Chondrocyte (in vitro differentiated cells): ENCODE results near the gene UBE2F. TPM values are rescaled to one million over a fixed set of nuclear protein-coding genes. Genes with fewer than 3 reads are reported as not detected.

Source experiments
- DNase-seq: peaks from one replicate; pipeline ENCODE4 v3.0.0; 2021; ENCODE audit warnings: mixed read lengths, low spot score
- H3K27ac Mint-ChIP-seq: one replicate; pipeline ENCODE4 v1.8.0; 2021; ENCODE audit warnings: mild to moderate bottlenecking, moderate library complexity, mixed read lengths; ENCODE audit not compliant: unreplicated experiment
- H3K27me3 Mint-ChIP-seq: 2 replicates; pipeline ENCODE4 v1.8.0; 2021; ENCODE audit warnings: low read depth, mixed read lengths
- H3K36me3 Mint-ChIP-seq: 2 replicates; pipeline ENCODE4 v1.8.0; 2021; ENCODE audit warnings: low read depth, mixed read lengths
- H3K4me1 Mint-ChIP-seq: 2 replicates; pipeline ENCODE4 v1.8.0; 2021; ENCODE audit warnings: low read depth, mild to moderate bottlenecking, mixed read lengths
- H3K4me3 Mint-ChIP-seq: one replicate; pipeline ENCODE4 v1.8.0; 2021; ENCODE audit warnings: mild to moderate bottlenecking, moderate library complexity, mixed read lengths; ENCODE audit not compliant: unreplicated experiment
- H3K9me3 Mint-ChIP-seq: 2 replicates; pipeline ENCODE4 v1.8.0; 2021; ENCODE audit warnings: low read depth, mixed read lengths
- total RNA-seq: library from RNA; stranded (reverse); gene quantifications from 3 replicates; pipeline ENCODE4 v1.2.1, GENCODE V29; 2021
- TF ChIP-seq, protein P1 (sequence below): fragments of 200-600 bp; sonication (generic); IDR thresholded peaks from 2 replicates; pipeline ENCODE4 v1.5.0; 2021; ENCODE audit warnings: antibody characterized with exemption, mild to moderate bottlenecking, moderate library complexity

The UBE2F gene
- total RNA-seq, 1 donor from 2014 or later, result 59.1 TPM

DNA sequence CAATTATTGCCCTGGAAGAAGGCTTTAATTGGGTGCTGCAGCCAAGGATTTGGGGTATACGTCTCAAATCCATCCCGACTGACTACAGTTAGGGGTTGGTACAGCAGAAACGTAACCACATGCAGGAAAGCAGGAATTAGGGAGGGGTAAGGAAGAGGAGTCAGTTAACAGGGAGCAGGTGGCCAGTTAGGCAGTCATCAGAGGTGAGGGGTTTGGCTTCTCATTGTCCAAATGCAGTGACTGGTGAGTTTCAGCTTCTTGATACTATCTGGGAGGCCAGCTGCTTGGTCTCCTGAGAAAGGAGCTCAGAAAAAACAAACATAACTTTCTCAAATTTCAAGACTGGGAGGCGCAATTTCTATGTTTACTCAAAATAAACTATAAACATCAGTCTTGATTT is 38.8 kb upstream of the UBE2F start:
- Mint-ChIP-seq H3K27ac (no peak overlapping the region), H3K9me3 (no peaks in the 10 kb centered on the region), H3K4me3 (no peak overlapping the region), H3K4me1 (peaks cover 40% of the 10 kb centered on the region), H3K27me3 (no peaks in the 10 kb centered on the region), H3K36me3 (no peaks in the 10 kb centered on the region)
- TF ChIP-seq, protein P1, sequence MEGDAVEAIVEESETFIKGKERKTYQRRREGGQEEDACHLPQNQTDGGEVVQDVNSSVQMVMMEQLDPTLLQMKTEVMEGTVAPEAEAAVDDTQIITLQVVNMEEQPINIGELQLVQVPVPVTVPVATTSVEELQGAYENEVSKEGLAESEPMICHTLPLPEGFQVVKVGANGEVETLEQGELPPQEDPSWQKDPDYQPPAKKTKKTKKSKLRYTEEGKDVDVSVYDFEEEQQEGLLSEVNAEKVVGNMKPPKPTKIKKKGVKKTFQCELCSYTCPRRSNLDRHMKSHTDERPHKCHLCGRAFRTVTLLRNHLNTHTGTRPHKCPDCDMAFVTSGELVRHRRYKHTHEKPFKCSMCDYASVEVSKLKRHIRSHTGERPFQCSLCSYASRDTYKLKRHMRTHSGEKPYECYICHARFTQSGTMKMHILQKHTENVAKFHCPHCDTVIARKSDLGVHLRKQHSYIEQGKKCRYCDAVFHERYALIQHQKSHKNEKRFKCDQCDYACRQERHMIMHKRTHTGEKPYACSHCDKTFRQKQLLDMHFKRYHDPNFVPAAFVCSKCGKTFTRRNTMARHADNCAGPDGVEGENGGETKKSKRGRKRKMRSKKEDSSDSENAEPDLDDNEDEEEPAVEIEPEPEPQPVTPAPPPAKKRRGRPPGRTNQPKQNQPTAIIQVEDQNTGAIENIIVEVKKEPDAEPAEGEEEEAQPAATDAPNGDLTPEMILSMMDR, result no peak
- no peak for DNase-seq

DNA sequence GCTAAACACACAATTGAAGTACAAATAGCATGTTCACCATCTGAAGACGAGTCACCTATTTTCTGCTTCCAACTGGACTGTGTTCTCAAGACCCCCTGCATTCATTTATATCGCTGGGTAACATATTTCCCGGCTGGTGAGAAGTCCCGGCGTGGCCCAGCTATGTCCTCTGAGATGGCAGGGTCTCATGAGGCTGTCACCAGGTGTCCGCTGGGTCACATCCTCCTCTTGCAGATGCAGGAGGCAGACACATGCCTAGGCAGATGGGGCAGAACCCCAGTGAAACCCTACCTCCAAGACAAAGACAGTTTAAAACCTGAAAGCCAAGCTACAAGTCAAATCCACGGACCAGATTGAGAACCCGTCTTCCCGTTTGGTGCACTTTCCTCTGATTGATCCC is 36.8 kb upstream of the UBE2F start:
- TF ChIP-seq, protein P1, result no peak
- no peaks in the 10 kb centered on the region for H3K27me3 Mint-ChIP-seq
- no peaks in the 10 kb centered on the region for H3K9me3 Mint-ChIP-seq
- H3K27ac Mint-ChIP-seq, result no peak overlapping the region
- peaks cover 42% of the 10 kb centered on the region for H3K4me1 Mint-ChIP-seq
- no peak overlapping the region for H3K4me3 Mint-ChIP-seq
- H3K36me3 Mint-ChIP-seq, result no peaks in the 10 kb centered on the region
- no peak for DNase-seq

DNA sequence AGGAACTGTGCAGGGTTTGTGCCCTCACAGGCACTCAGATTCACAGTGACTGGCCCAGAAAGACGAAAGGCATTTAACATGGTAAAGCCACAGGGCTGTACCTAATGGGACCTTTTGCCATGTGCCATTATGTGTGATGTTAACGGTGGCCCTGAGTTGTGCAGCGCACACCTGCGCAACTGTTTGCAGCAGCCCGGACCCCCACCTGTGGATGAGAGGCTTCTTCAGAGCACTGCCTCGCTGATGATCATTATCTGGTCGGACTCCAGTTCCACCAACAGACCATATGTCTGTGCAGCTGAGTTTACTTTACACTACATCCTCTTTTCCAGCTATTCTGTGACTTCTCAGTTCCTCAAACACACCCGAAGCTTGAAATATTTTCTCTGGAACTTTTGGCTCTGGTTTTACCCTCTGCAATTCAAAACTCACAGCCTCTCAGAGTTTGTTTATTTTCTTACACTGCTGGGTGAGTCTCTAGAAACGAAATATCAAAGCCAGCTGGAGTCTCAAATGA is 35.6 kb upstream of the UBE2F start:
- Mint-ChIP-seq H3K4me3 (no peak overlapping the region), H3K4me1 (peaks cover 44% of the 10 kb centered on the region), H3K36me3 (no peaks in the 10 kb centered on the region), H3K9me3 (no peaks in the 10 kb centered on the region), H3K27ac (peak overlapping the region; percentile 76), H3K27me3 (no peaks in the 10 kb centered on the region)
- DNase-seq, result no peak
- TF ChIP-seq, protein P1, result no peak

DNA sequence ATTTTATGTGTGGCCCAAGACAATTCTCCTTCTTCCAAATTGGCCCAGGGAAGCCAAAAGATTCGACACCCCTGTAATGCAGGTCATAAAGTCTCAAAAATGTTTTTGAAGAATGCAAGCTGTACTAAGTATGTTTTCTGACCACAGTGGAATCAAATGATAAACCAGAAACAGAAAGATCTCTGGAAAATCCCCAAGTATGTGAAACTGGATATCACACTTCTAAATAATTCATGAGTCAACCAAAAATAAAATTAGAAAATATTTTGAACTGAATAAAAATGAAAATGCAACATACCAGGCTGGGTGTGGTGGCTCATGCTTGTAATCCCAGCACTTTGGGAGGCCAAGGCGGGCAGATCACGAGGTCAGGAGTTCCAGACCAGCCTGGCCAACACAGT is 34.1 kb upstream of the UBE2F start:
- Mint-ChIP-seq H3K4me1 (peaks cover 44% of the 10 kb centered on the region), H3K4me3 (no peak overlapping the region), H3K27me3 (no peaks in the 10 kb centered on the region), H3K27ac (peak overlapping the region; percentile 87), H3K36me3 (no peaks in the 10 kb centered on the region), H3K9me3 (no peaks in the 10 kb centered on the region)
- no peak for DNase-seq
- TF ChIP-seq, protein P1, result no peak

DNA sequence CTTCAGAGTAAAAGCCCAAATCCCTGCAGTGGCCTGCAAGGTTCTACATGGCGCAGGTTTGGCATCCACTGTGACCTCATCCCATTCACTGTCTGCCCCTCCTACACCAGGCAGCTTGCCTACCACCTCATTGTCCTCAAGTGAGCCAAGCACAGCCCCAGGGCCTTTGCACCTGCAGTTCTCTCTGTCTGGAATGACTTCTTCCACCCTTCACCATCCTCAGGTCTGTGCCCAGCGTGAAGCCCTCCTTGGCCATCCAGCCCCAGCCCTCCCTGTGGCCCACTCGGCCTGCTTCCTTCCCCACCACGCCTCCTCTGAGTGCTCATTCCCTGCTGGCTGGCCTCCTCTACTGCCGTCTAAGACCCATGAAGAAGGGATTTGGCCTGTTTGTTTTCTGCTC is 32.6 kb upstream of the UBE2F start:
- Mint-ChIP-seq H3K9me3 (no peaks in the 10 kb centered on the region), H3K27ac (peak overlapping the region; percentile 52)

More for the DNA sequence above, 32.6 kb upstream of the UBE2F start:
- TF ChIP-seq, protein P1, result no peak
- Mint-ChIP-seq H3K4me3 (no peak overlapping the region), H3K4me1 (peaks cover 44% of the 10 kb centered on the region), H3K36me3 (no peaks in the 10 kb centered on the region), H3K27me3 (no peaks in the 10 kb centered on the region)
- DNase-seq, result no peak
